Heart left ventricle (tissue), 16 donors: ENCODE measurements around the gene KLHL1. TPM values are rescaled to one million over a fixed set of nuclear protein-coding genes. Genes with fewer than 3 reads are reported as not detected.
A peak's percentile ranks its signal among the peaks of the same experiment; 100 is the strongest.

Source experiments
- ATAC-seq, 4 donors: fragments of 200-7000 bp; cut with Tn5 transposase; one replicate each; pipeline ENCODE4 v1.9.1; 2020 to 2022; ENCODE audit warnings: moderate library complexity in 4 of 4, mild to moderate bottlenecking in 3 of 4, moderate number of reproducible peaks in 1 of 4
- DNase-seq, 5 donors: peaks; one replicate each; pipeline ENCODE4 v3.0.0-alpha.2; 2020
- H3K27ac ChIP-seq, 12 donors: fragments of 200-600 bp; sonication (generic) in 4 of 12; one replicate each; pipeline versions ENCODE4 v1.5.0 to v1.8.0; 2016 to 2022; ENCODE audit warnings: mild to moderate bottlenecking in 2 of 12
- H3K27me3 ChIP-seq, 9 donors: fragments of 200-600 bp; sonication (generic) in 2 of 9; one replicate each; pipeline versions ENCODE4 v1.5.1 to v1.8.0; 2016 to 2022; ENCODE audit warnings: mild to moderate bottlenecking in 3 of 9
- H3K36me3 ChIP-seq, 9 donors: fragments of 200-600 bp; sonication (generic) in 2 of 9; one replicate each; pipeline versions ENCODE4 v1.5.0 to v1.8.0; 2018 to 2022; ENCODE audit warnings: mild to moderate bottlenecking in 2 of 9
- H3K4me1 ChIP-seq, 12 donors: fragments of 200-600 bp; sonication (generic) in 4 of 12; one replicate each; pipeline versions ENCODE4 v1.5.0 to v1.8.0; 2016 to 2022; ENCODE audit warnings: mild to moderate bottlenecking in 3 of 12
- H3K4me3 ChIP-seq, 12 donors: fragments of 200-600 bp; sonication (generic) in 4 of 12; one replicate each; pipeline versions ENCODE4 v1.5.0 to v1.8.0; 2017 to 2022; ENCODE audit warnings: mild to moderate bottlenecking in 9 of 12, moderate library complexity in 4 of 12
- H3K9me3 ChIP-seq, 12 donors: fragments of 200-600 bp; sonication (generic) in 4 of 12; one replicate each; pipeline versions ENCODE4 v1.5.0 to v1.8.0; 2016 to 2022; ENCODE audit warnings: mild to moderate bottlenecking in 1 of 12
- POLR2A ChIP-seq, 2 donors: fragments of 450-650 bp; IDR thresholded peaks; one replicate each; pipeline ENCODE4 v1.6.1; 2017; ENCODE audit warnings: antibody characterized with exemption in 2 of 2, mild to moderate bottlenecking in 2 of 2, moderate library complexity in 2 of 2
- WGBS, 4 donors: extraction: QIAGEN DNeasy Blood & Tissue Kit in 2 of 4; methylation state at CpG; one replicate each; pipeline versions ENCODE4 v1.1.5 to v1.1.7; 2013 to 2018; 5-methylcytosine and 5-hydroxymethylcytosine counted together
- intact Hi-C, 10 donors: fragments of 100-400 bp; cut with DNase I; formaldehyde crosslinking; loops; one replicate each; pipeline versions ENCODE4 v1.11.1 to v1.14.2; 2022
- polyA plus RNA-seq, 2 donors: library from polyadenylated mRNA; stranded (reverse); fragments of 200-250 nt; gene quantifications; one replicate each; pipeline ENCODE4 v1.2.3, GENCODE V29; 2013
- total RNA-seq, 9 donors: library from RNA; depleted of rRNA in 2 of 9; stranded (reverse); fragments of >200 nt in 2 of 9; fragmentation: NEBNext Ultra II Directional in 3 of 9; extraction: Animal tissue kit (Norgen Biotek cat#: 25700) in 3 of 9; gene quantifications; one replicate each; pipeline versions ENCODE4 v1.1.0 to v1.2.4, GENCODE V29; 2016 to 2023
- TF ChIP-seq, protein P1 (sequence below), 12 donors: fragments of 200-600 bp; sonication (generic) in 4 of 12; IDR thresholded peaks; one replicate each; pipeline versions ENCODE4 v1.5.0 to v1.8.0; 2018 to 2022; ENCODE audit warnings: antibody characterized with exemption in 12 of 12, mild to moderate bottlenecking in 5 of 12
- donor health status: ischemic (EF 13 %, LVEDD 7.1; RV severe dilation, severe dysfunction).
- donor health status: healthy with polysubstance abuse.
- donor health status: DM: no; HTN: yes; CAD: no.
- donor health status: DM: no; HTN: no; CAD: no.
- donor health status: ischemic (EF 25% LVEDD 6.9; RV normal size, moderate dysfunction).
- donor health status: ischemic (EF 25% LVEDD 5.7; RV mildly dilated, moderate dysfunction).
- donor health status: healthy.
- donor health status: DM: yes; HTN: yes; CAD: no.
- donor health status: ischemic (EF 35%, LVEDD 5.7; RV mildly dilated, moderate dysfunction).
- donor health status: nonischemic (EF 11% LVEDD 7.7; RV severe dilation, severe dysfunction).
- donor health status: DM: yes; HTN: yes; CAD: no.
- donor health status: PGD.
- donor health status: ischemic (EF 29% LVEDD 5.4; RV normal size, mild dysfunction).
- donor health status: nonischemic (EF 23%, LVEDD 6.1; RV moderate dilation, normal function).

The KLHL1 gene
- total and polyA plus RNA-seq, 11 donors: not detected

DNA sequence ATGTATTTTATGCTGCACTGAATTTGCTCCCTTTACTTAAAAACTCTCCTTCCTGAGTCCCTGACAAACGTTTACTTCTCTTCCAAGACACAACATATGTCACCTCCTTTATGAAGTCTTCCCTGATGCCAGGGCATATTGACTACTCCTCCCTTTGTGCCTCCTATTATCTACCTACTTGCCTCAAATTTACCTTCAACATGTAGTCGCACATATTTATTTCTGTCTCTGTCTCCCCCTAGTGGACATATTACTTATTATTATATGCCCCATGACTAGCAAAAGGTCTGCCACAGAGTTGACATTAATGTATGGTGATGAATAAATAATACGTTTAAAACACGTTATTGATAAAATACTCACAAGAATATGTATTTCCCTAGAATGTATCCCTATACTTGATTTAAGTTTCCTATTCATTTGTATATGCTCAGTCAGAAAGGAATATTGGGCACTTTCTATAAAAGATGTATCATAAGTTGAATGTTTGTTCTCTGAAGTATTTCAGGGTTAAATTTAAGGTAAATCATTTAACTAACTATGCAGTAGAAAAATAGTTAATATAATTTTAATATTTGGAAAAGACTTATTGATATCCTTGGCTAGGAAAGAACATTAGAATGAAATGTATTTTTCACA, 250.9 kb downstream of the KLHL1 start:
- Histone ChIP-seq H3K4me3 (no peak overlapping the region), H3K27me3 (no peaks in the 10 kb centered on the region), H3K4me1 (no peaks in the 10 kb centered on the region), H3K27ac (no peak overlapping the region), H3K9me3 (no peaks in the 10 kb centered on the region), H3K36me3 (no peaks in the 10 kb centered on the region)
- WGBS, 4 donors: 3 to 5% (median 4%) methylated on average over 4 of the region's 4 CpGs
- ATAC-seq (no peak), DNase-seq (no peak)
- intact Hi-C loops: loop anchor here in 2 of 10 donors (5.0 to 10.0 kb wide), 2 partner anchors 320 to 323 kb away; no protein-coding TSS in a partner anchor
- TF ChIP-seq, protein P1, sequence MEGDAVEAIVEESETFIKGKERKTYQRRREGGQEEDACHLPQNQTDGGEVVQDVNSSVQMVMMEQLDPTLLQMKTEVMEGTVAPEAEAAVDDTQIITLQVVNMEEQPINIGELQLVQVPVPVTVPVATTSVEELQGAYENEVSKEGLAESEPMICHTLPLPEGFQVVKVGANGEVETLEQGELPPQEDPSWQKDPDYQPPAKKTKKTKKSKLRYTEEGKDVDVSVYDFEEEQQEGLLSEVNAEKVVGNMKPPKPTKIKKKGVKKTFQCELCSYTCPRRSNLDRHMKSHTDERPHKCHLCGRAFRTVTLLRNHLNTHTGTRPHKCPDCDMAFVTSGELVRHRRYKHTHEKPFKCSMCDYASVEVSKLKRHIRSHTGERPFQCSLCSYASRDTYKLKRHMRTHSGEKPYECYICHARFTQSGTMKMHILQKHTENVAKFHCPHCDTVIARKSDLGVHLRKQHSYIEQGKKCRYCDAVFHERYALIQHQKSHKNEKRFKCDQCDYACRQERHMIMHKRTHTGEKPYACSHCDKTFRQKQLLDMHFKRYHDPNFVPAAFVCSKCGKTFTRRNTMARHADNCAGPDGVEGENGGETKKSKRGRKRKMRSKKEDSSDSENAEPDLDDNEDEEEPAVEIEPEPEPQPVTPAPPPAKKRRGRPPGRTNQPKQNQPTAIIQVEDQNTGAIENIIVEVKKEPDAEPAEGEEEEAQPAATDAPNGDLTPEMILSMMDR (IDR thresholded peaks at IDR 0.05): peak; percentile 20 to 70 (median 56)
- TF ChIP-seq POLR2A (IDR thresholded peaks at IDR 0.05): no peak

DNA sequence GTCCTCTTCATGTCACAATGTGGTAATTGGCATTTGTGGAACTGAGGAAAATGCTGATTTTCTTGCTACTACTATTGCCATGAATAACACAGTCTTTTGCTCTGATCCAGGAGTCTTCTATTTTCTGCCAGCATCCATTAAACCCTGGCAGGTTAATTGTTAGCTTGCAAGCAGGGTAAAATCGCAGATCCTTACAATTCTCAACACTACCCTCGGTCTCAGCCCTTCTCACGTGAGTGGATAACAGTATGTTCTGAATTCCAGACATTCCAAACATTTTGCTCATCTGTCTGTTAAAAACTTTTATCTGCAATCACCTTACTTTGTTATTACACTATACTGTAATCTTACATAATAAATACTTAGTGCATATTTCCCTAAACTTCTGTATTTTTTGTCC, 251.9 kb downstream of the KLHL1 start:
- Histone ChIP-seq H3K27ac (no peak overlapping the region), H3K4me1 (no peaks in the 10 kb centered on the region), H3K27me3 (no peaks in the 10 kb centered on the region), H3K9me3 (no peaks in the 10 kb centered on the region), H3K36me3 (no peaks in the 10 kb centered on the region), H3K4me3 (no peak overlapping the region)
- ATAC-seq (no peak), DNase-seq (no peak)
- intact Hi-C loops: loop anchor here in 2 of 10 donors (5.0 to 10.0 kb wide), 2 partner anchors 319 to 322 kb away; no protein-coding TSS in a partner anchor
- TF ChIP-seq, protein P1 (IDR thresholded peaks at IDR 0.05): no peak
- TF ChIP-seq POLR2A (IDR thresholded peaks at IDR 0.05): no peak
- WGBS, 4 donors: 20 to 23% (median 22%) methylated on average over 3 of the region's 3 CpGs

DNA sequence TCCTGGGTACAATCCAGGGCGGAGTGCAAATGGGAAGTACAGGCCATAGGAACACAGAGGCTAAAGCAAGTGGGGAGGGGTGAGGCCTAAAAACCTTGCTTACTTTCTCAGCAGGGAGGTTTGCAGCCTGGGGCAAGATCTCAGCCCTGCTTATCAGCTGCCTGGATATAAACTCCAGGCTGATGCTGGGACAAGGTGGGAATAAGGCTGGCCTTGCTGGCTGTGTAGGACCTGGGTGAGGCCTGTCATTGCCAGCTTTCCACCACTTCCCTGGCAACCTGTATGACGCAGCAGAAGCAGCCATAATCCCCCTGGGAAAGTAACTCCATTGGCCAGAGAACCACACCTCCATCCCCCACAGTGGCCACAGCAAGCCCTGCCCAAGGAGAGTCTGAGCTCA, 279.7 kb downstream of the KLHL1 start:
- ATAC-seq (no peak), DNase-seq (no peak)
- no peak overlapping the region for H3K27ac ChIP-seq
- TF ChIP-seq POLR2A (IDR thresholded peaks at IDR 0.05): no peak
- TF ChIP-seq, protein P1 (IDR thresholded peaks at IDR 0.05): no peak
- intact Hi-C loops: no loop called here
- no peaks in the 10 kb centered on the region for H3K27me3 ChIP-seq
- H3K9me3 ChIP-seq: peaks cover 0 to 2% (median 0%) of the 10 kb centered on the region in 12 donors
- H3K36me3 ChIP-seq: no peaks in the 10 kb centered on the region
- H3K4me1 ChIP-seq: no peaks in the 10 kb centered on the region
- 79 to 96% (median 83%) methylated on average over 2 of the region's 2 CpGs for WGBS, 4 donors
- no peak overlapping the region for H3K4me3 ChIP-seq

DNA sequence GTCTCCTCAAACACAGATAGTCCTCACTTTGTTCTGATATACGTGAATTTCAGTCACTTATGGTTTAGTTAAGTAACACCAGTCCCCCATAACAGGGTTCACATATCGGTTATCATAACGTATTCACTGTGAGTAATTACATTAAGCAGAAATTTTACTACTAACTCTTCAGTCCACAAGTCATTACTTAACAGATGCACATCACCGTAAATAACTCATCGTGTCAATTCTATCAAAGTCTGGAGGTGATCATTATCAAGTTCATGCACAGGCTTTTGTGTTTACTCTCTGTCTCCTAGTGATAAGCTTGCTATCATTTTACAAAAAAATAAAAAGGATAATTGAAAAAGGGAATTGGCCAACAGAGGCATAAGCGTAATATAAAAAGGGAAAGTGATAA, 288.1 kb downstream of the KLHL1 start:
- no peaks in the 10 kb centered on the region for H3K4me1 ChIP-seq
- TF ChIP-seq, protein P1 (IDR thresholded peaks at IDR 0.05): no peak
- TF ChIP-seq POLR2A (IDR thresholded peaks at IDR 0.05): no peak
- ATAC-seq (no peak), DNase-seq (no peak)
- H3K36me3 ChIP-seq: no peaks in the 10 kb centered on the region
- no peak overlapping the region for H3K27ac ChIP-seq
- no peak overlapping the region for H3K4me3 ChIP-seq
- intact Hi-C loops: no loop called here
- H3K9me3 ChIP-seq: peaks cover 0 to 4% (median 0%) of the 10 kb centered on the region in 12 donors
- WGBS, 4 donors: 79 to 85% (median 79%) methylated on average over 6 of the region's 6 CpGs
- no peaks in the 10 kb centered on the region for H3K27me3 ChIP-seq
